DOHH2 (cell line): Measurements from ENCODE around the gene NPLOC4.
"Not testable (repeated sequence)": the region's sequence is repeated elsewhere in the genome, so short reads cannot be mapped to it uniquely, and the experiment has no call there.

Source experiments
- H3F3A ChIP-seq: fragments of 200-600 bp; sonication (generic), shearing (Covaris generic); 2 replicates; pipeline ENCODE4 v1.6.0; 2016; ENCODE audit warnings: antibody characterized with exemption, mild to moderate bottlenecking; ENCODE audit not compliant: control insufficient read depth, insufficient read depth
- H3K27ac ChIP-seq: fragments of 200-600 bp; sonication (generic); 2 replicates; pipeline ENCODE4 v1.5.1; 2014; ENCODE audit warnings: low read depth, mild to moderate bottlenecking, low read length, moderate library complexity
- H3K27me3 ChIP-seq: fragments of 200-600 bp; sonication (generic); 2 replicates; pipeline ENCODE4 v1.6.1; 2014; ENCODE audit warnings: mild to moderate bottlenecking, low read length, mixed read lengths; ENCODE audit not compliant: control insufficient read depth
- H3K36me3 ChIP-seq: fragments of 200-600 bp; sonication (generic); 2 replicates; pipeline ENCODE4 v1.6.1; 2014; ENCODE audit warnings: mild to moderate bottlenecking, low read length, moderate library complexity, mixed read lengths; ENCODE audit not compliant: control insufficient read depth
- H3K4me1 ChIP-seq: fragments of 200-600 bp; sonication (generic); 2 replicates; pipeline ENCODE4 v1.6.1; 2014; ENCODE audit warnings: mild to moderate bottlenecking, low read length, mixed read lengths; ENCODE audit not compliant: control insufficient read depth
- H3K4me2 ChIP-seq: fragments of 200-600 bp; sonication (generic); 2 replicates; pipeline ENCODE4 v1.6.0; 2014; ENCODE audit warnings: mild to moderate bottlenecking, low read length, moderate library complexity
- H3K4me3 ChIP-seq: fragments of 200-600 bp; sonication (generic); 2 replicates; pipeline ENCODE4 v1.5.1; 2014; ENCODE audit warnings: mild to moderate bottlenecking, low read length, mixed read lengths
- H3K79me2 ChIP-seq: fragments of 200-600 bp; sonication (generic); 2 replicates; pipeline ENCODE4 v1.6.1; 2014; ENCODE audit warnings: mild to moderate bottlenecking, low read length, mixed read lengths; ENCODE audit not compliant: control insufficient read depth
- H3K9me2 ChIP-seq: fragments of 200-600 bp; sonication (generic); replicated peaks from 2 replicates; pipeline ENCODE4 v1.6.1; 2014; ENCODE audit warnings: mild to moderate bottlenecking, low read length, mixed read lengths; ENCODE audit not compliant: control insufficient read depth
- H3K9me3 ChIP-seq: fragments of 200-600 bp; sonication (generic); 2 replicates; pipeline ENCODE4 v1.6.1; 2014; ENCODE audit warnings: antibody characterized with exemption, low read length, mixed read lengths; ENCODE audit not compliant: control insufficient read depth, insufficient read depth
- H4K20me1 ChIP-seq: fragments of 200-600 bp; sonication (generic); 2 replicates; pipeline ENCODE4 v1.6.0; 2014; ENCODE audit warnings: low read depth, mild to moderate bottlenecking, antibody characterized with exemption, low read length, moderate library complexity; ENCODE audit not compliant: control insufficient read depth, insufficient read depth
- CTCF ChIP-seq: fragments of 200-600 bp; sonication (generic); IDR thresholded peaks from one replicate; pipeline ENCODE4 v1.5.1; 2014; ENCODE audit warnings: antibody characterized with exemption, mild to moderate bottlenecking, low read depth, low read length; ENCODE audit not compliant: poor library complexity, severe bottlenecking
- EZH2phosphoT487 ChIP-seq: fragments of 200-600 bp; sonication (generic); IDR thresholded peaks from 2 replicates; pipeline ENCODE4 v1.6.1; 2017; ENCODE audit warnings: borderline replicate concordance, mild to moderate bottlenecking, antibody characterized with exemption, low read length, moderate library complexity, mixed read lengths

NPLOC4 gene

GRCh38 chr17:81621494-81622130 is 15.3 kb downstream of the NPLOC4 start:
- Histone ChIP-seq H3K79me2 (peaks cover 44% of the 10 kb centered on the region), H3K9me3 (no peaks in the 10 kb centered on the region), H3K4me3 (no peak overlapping the region), H4K20me1 (no peaks in the 10 kb centered on the region), H3K4me1 (no peaks in the 10 kb centered on the region), H3K9me2 (no peaks in the 10 kb centered on the region), H3K4me2 (no peak overlapping the region), H3K27ac (no peak overlapping the region), H3K27me3 (no peaks in the 10 kb centered on the region), H3K36me3 (peaks cover 72% of the 10 kb centered on the region), H3F3A (no peaks in the 10 kb centered on the region)
- TF ChIP-seq EZH2phosphoT487 (no peak), CTCF (no peak)

- H3F3A ChIP-seq, H3K9me2 ChIP-seq, H3K4me3 ChIP-seq, H3K4me2 ChIP-seq, H3K27ac ChIP-seq, H4K20me1 ChIP-seq, H3K27me3 ChIP-seq, H3K9me3 ChIP-seq, H3K4me1 ChIP-seq: not testable (repeated sequence)
- peaks cover 69% of the 10 kb centered on the region for H3K36me3 ChIP-seq
- H3K79me2 ChIP-seq: peaks cover 59% of the 10 kb centered on the region
These were observed 18.6 kb downstream of the NPLOC4 start for GRCh38 chr17:81618307-81618706.

GRCh38 chr17:81616877-81617276 is 20.0 kb downstream of the NPLOC4 start:
- no peaks in the 10 kb centered on the region for H4K20me1 ChIP-seq
- no peaks in the 10 kb centered on the region for H3K27me3 ChIP-seq
- H3K4me2 ChIP-seq: no peak overlapping the region
- peaks cover 70% of the 10 kb centered on the region for H3K36me3 ChIP-seq
- H3K27ac ChIP-seq: no peak overlapping the region
- H3F3A ChIP-seq: no peaks in the 10 kb centered on the region
- no peak overlapping the region for H3K4me3 ChIP-seq
- H3K79me2 ChIP-seq: peaks cover 69% of the 10 kb centered on the region
- H3K4me1 ChIP-seq: no peaks in the 10 kb centered on the region
- no peaks in the 10 kb centered on the region for H3K9me3 ChIP-seq
- TF ChIP-seq CTCF (no peak), EZH2phosphoT487 (no peak)
- no peaks in the 10 kb centered on the region for H3K9me2 ChIP-seq

- Histone ChIP-seq H3K36me3 (peaks cover 57% of the 10 kb centered on the region), H3K9me3 (no peaks in the 10 kb centered on the region), H3F3A (no peaks in the 10 kb centered on the region), H3K4me2 (no peak overlapping the region), H3K79me2 (peaks cover 56% of the 10 kb centered on the region), H3K27ac (no peak overlapping the region), H3K9me2 (no peaks in the 10 kb centered on the region), H4K20me1 (no peaks in the 10 kb centered on the region), H3K4me3 (no peak overlapping the region), H3K27me3 (no peaks in the 10 kb centered on the region), H3K4me1 (no peaks in the 10 kb centered on the region)
- no peak for TF ChIP-seq EZH2phosphoT487
- no peak for TF ChIP-seq CTCF
These were observed 21.4 kb downstream of the NPLOC4 start for GRCh38 chr17:81615401-81615930.
